Measurements from ENCODE around the gene LRRC4. TPM values are rescaled to one million over a fixed set of nuclear protein-coding genes. Genes with fewer than 3 reads are reported as not detected.

Gene LRRC4
- total RNA-seq, 1 experiment from 2014 or later: 10.4 TPM

GRCh38 chr7:128034825-128035224, 3.6 kb upstream of the LRRC4 start:
- no peak overlapping the region for H2AK5ac ChIP-seq (ENCODE audit: insufficient read length, low read length)
- H4K20me1 ChIP-seq (ENCODE audit: control insufficient read depth, insufficient read depth, insufficient read length): no peaks in the 10 kb centered on the region
- no peak overlapping the region for H3K14ac ChIP-seq (ENCODE audit: insufficient read depth, low read length)
- H3K56ac ChIP-seq (ENCODE audit: insufficient read length, low read depth, low read length): no peak overlapping the region
- no peak overlapping the region for H3K9ac ChIP-seq (ENCODE audit: extremely low read depth, insufficient read length, low read length)
- no peak overlapping the region for H3K27ac ChIP-seq (ENCODE audit: insufficient read length, low read depth, low read length)
- H3K4me2 ChIP-seq (ENCODE audit: insufficient read depth, insufficient read length, low read length): no peak overlapping the region
- H2BK15ac ChIP-seq (ENCODE audit: low read depth, low read length): no peak overlapping the region
- peaks cover 33% of the 10 kb centered on the region for H3K27me3 Mint-ChIP-seq (ENCODE audit: low read depth)
- peaks cover 7% of the 10 kb centered on the region; the same call in 1 of the 2 replicates for H3K27me3 ChIP-seq (ENCODE audit: insufficient read depth, low read length)
- H3K79me1 ChIP-seq (ENCODE audit: insufficient read depth, low read depth, low read length, poor library complexity, severe bottlenecking): no peaks in the 10 kb centered on the region
- H3K4me1 ChIP-seq (ENCODE audit: insufficient read depth, low read length): peaks cover 2% of the 10 kb centered on the region; the same call in 1 of the 2 replicates
- H4K91ac ChIP-seq (ENCODE audit: insufficient read length, low read depth, low read length): no peak overlapping the region
- H3K23ac ChIP-seq (ENCODE audit: insufficient read length, low read depth, low read length): no peak overlapping the region
- peaks cover 18% of the 10 kb centered on the region for H3K23me2 ChIP-seq (ENCODE audit: insufficient read length, low read depth, low read length, poor library complexity, severe bottlenecking)
- peak overlapping the region in 1 of 3 experiments; percentile 69; a peak in 1 of 7 replicates for H3K27ac Mint-ChIP-seq
- no peak for TF ChIP-seq CTCF (conservative IDR thresholded peaks at IDR 0.05)
- H3T11ph ChIP-seq (ENCODE audit: low read length): no peak overlapping the region
- no peaks in the 10 kb centered on the region for H3K9me3 ChIP-seq (ENCODE audit: control insufficient read depth, low read depth, low read length)
- no peak overlapping the region for H2BK20ac ChIP-seq (ENCODE audit: low read depth, low read length, poor library complexity, severe bottlenecking)
- no peak overlapping the region for H2BK120ac ChIP-seq (ENCODE audit: low read depth, low read length, poor library complexity, severe bottlenecking)
- H2AFZ ChIP-seq (ENCODE audit: low read length): no peak overlapping the region
- no peaks in the 10 kb centered on the region for H3K9me3 Mint-ChIP-seq
- H3K79me2 ChIP-seq (ENCODE audit: insufficient read depth, low read length): no peaks in the 10 kb centered on the region
- no peak for DNase-seq
- no peak overlapping the region for H4K8ac ChIP-seq (replicated peaks; ENCODE audit: insufficient read length, low read depth, low read length)
- no peak overlapping the region for H2BK5ac ChIP-seq (ENCODE audit: insufficient read length, low read length)
- H3K36me3 Mint-ChIP-seq (ENCODE audit: insufficient read depth in 1 of 3, low read depth in 3 of 3): no peaks in the 10 kb centered on the region; a peak in 1 of 7 replicates
- H3K4me3 Mint-ChIP-seq: no peak overlapping the region
- peaks cover 13 to 21% of the 10 kb centered on the region in 2 experiments for H3K4me1 Mint-ChIP-seq
- H3K4ac ChIP-seq (ENCODE audit: low read depth, low read length): no peak overlapping the region
- H2BK12ac ChIP-seq (ENCODE audit: insufficient read length, low read depth, low read length): no peak overlapping the region
- no CpG with 5 or more reads among the region's 2 CpGs for WGBS (ENCODE audit: extremely low coverage, insufficient read length, low lambda C conversion rate)
- no peak overlapping the region for H4K5ac ChIP-seq (ENCODE audit: insufficient read length, low read depth, low read length)
- no peak overlapping the region for H3K18ac ChIP-seq (ENCODE audit: insufficient read length, low read depth, low read length)
